H9 (cell line): ENCODE data around the gene CRABP2. TPM values are rescaled to one million over a fixed set of nuclear protein-coding genes. Genes with fewer than 3 reads are reported as not detected.

Source experiments
- DNase-seq: peaks from one replicate; pipeline ENCODE4 v3.0.0-alpha.2; 2017
- H2AFZ ChIP-seq: one replicate; pipeline ENCODE4 v1.6.1; 2013; ENCODE audit warnings: mild to moderate bottlenecking, low read length, control low read depth, moderate library complexity
- H2AK5ac ChIP-seq: 2 replicates; pipeline ENCODE4 v1.6.1; 2013; ENCODE audit warnings: low read length, control low read depth, mixed read lengths; ENCODE audit not compliant: insufficient read length
- H2BK120ac ChIP-seq: one replicate; pipeline ENCODE4 v1.6.1; 2013; ENCODE audit warnings: low read depth, mild to moderate bottlenecking, low read length, control low read depth, inconsistent platforms; ENCODE audit not compliant: poor library complexity, severe bottlenecking
- H2BK12ac ChIP-seq: 2 replicates; pipeline ENCODE4 v1.6.1; 2013; ENCODE audit warnings: low read length, control low read depth, mixed read lengths, low read depth; ENCODE audit not compliant: insufficient read length
- H2BK15ac ChIP-seq: 2 replicates; pipeline ENCODE4 v1.6.1; 2013; ENCODE audit warnings: low read depth, low read length, control low read depth
- H2BK20ac ChIP-seq: one replicate; pipeline ENCODE4 v1.6.1; 2013; ENCODE audit warnings: low read depth, mild to moderate bottlenecking, low read length, control low read depth, inconsistent platforms; ENCODE audit not compliant: poor library complexity, severe bottlenecking
- H2BK5ac ChIP-seq: 2 replicates; pipeline ENCODE4 v1.6.1; 2013; ENCODE audit warnings: low read length, control low read depth, mixed read lengths; ENCODE audit not compliant: insufficient read length
- H3K14ac ChIP-seq: 2 replicates; pipeline ENCODE4 v1.6.1; 2013; ENCODE audit warnings: low read length, control low read depth; ENCODE audit not compliant: insufficient read depth
- H3K18ac ChIP-seq: 2 replicates; pipeline ENCODE4 v1.6.1; 2013; ENCODE audit warnings: low read depth, mild to moderate bottlenecking, mixed read lengths, low read length, control low read depth; ENCODE audit not compliant: insufficient read length
- H3K23ac ChIP-seq: 2 replicates; pipeline ENCODE4 v1.6.1; 2013; ENCODE audit warnings: low read length, control low read depth, mixed read lengths, low read depth; ENCODE audit not compliant: insufficient read length
- H3K23me2 ChIP-seq: 2 replicates; pipeline ENCODE4 v1.6.1; 2013; ENCODE audit warnings: low read depth, mild to moderate bottlenecking, mixed read lengths, low read length, control low read depth; ENCODE audit not compliant: insufficient read length, poor library complexity, severe bottlenecking
- H3K27ac ChIP-seq: 2 replicates; pipeline ENCODE4 v1.5.1; 2013; ENCODE audit warnings: low read length, control low read depth, mixed read lengths, low read depth; ENCODE audit not compliant: insufficient read length
- H3K27me3 ChIP-seq: 2 replicates; pipeline ENCODE4 v1.6.1; 2013; ENCODE audit warnings: low read length, control low read depth, inconsistent platforms; ENCODE audit not compliant: insufficient read depth
- H3K4ac ChIP-seq: 2 replicates; pipeline ENCODE4 v1.6.1; 2013; ENCODE audit warnings: low read depth, mild to moderate bottlenecking, control low read depth, inconsistent platforms, low read length, moderate library complexity
- H3K4me1 ChIP-seq: 2 replicates; pipeline ENCODE4 v1.6.1; 2013; ENCODE audit warnings: low read length, control low read depth, inconsistent platforms; ENCODE audit not compliant: insufficient read depth
- H3K4me2 ChIP-seq: 2 replicates; pipeline ENCODE4 v1.6.1; 2013; ENCODE audit warnings: low read length, control low read depth, mixed read lengths; ENCODE audit not compliant: insufficient read length, insufficient read depth
- H3K56ac ChIP-seq: 2 replicates; pipeline ENCODE4 v1.6.1; 2013; ENCODE audit warnings: low read depth, mild to moderate bottlenecking, mixed read lengths, low read length, control low read depth; ENCODE audit not compliant: insufficient read length
- H3K79me1 ChIP-seq: 2 replicates; pipeline ENCODE4 v1.6.1; 2013; ENCODE audit warnings: low read depth, mild to moderate bottlenecking, moderate library complexity, low read length, control low read depth, inconsistent platforms; ENCODE audit not compliant: insufficient read depth, poor library complexity, severe bottlenecking
- H3K79me2 ChIP-seq: 2 replicates; pipeline ENCODE4 v1.6.1; 2013; ENCODE audit warnings: low read length, control low read depth, inconsistent platforms; ENCODE audit not compliant: insufficient read depth
- H3K9ac ChIP-seq: 2 replicates; pipeline ENCODE4 v1.6.1; 2013; ENCODE audit warnings: low read length, control low read depth, mixed read lengths; ENCODE audit not compliant: insufficient read length; ENCODE audit errors: extremely low read depth
- H3K9me3 ChIP-seq: one replicate; pipeline ENCODE4 v1.6.1; 2013; ENCODE audit warnings: low read depth, low read length, inconsistent platforms; ENCODE audit not compliant: control insufficient read depth
- H3T11ph ChIP-seq: one replicate; pipeline ENCODE4 v1.6.1; 2013; ENCODE audit warnings: mild to moderate bottlenecking, low read length, control low read depth, inconsistent platforms
- H4K20me1 ChIP-seq: one replicate; pipeline ENCODE4 v1.6.1; 2013; ENCODE audit not compliant: control insufficient read depth, insufficient read length, insufficient read depth
- H4K5ac ChIP-seq: 2 replicates; pipeline ENCODE4 v1.6.1; 2013; ENCODE audit warnings: low read depth, mild to moderate bottlenecking, mixed read lengths, low read length, control low read depth; ENCODE audit not compliant: insufficient read length
- H4K8ac ChIP-seq: replicated peaks from 2 replicates; pipeline ENCODE4 v1.6.1; 2013; ENCODE audit warnings: low read length, control low read depth, mixed read lengths, low read depth; ENCODE audit not compliant: insufficient read length
- H4K91ac ChIP-seq: 2 replicates; pipeline ENCODE4 v1.6.1; 2013; ENCODE audit warnings: low read depth, mild to moderate bottlenecking, moderate library complexity, mixed read lengths, low read length, control low read depth; ENCODE audit not compliant: insufficient read length
- H3K27ac Mint-ChIP-seq, 3 experiments: 2 replicates in 2 of 3; 3 replicates in 1 of 3; pipeline ENCODE4 v1.8.0; 2020 to 2021; ENCODE audit warnings: mixed read lengths in 3 of 3, mild to moderate bottlenecking in 1 of 3, moderate library complexity in 1 of 3
- H3K27me3 Mint-ChIP-seq: 2 replicates; pipeline ENCODE4 v1.8.0; 2021; ENCODE audit warnings: low read depth, mild to moderate bottlenecking, moderate library complexity, mixed read lengths
- H3K36me3 Mint-ChIP-seq, 3 experiments: 2 replicates in 2 of 3; 3 replicates in 1 of 3; pipeline ENCODE4 v1.8.0; 2020 to 2021; ENCODE audit warnings: low read depth in 3 of 3, mixed read lengths in 3 of 3; ENCODE audit not compliant: insufficient read depth in 1 of 3
- H3K4me1 Mint-ChIP-seq, 2 experiments: 2 replicates each; pipeline ENCODE4 v1.8.0; 2020; ENCODE audit warnings: mixed read lengths in 2 of 2
- H3K4me3 Mint-ChIP-seq, 2 experiments: 2 replicates in 1 of 2; 3 replicates in 1 of 2; pipeline ENCODE4 v1.8.0; 2020 to 2021; ENCODE audit warnings: mild to moderate bottlenecking in 2 of 2, mixed read lengths in 2 of 2, moderate library complexity in 1 of 2
- H3K9me3 Mint-ChIP-seq, 2 experiments: 2 replicates in 1 of 2; 3 replicates in 1 of 2; pipeline ENCODE4 v1.8.0; 2020; ENCODE audit warnings: mild to moderate bottlenecking in 2 of 2, mixed read lengths in 2 of 2, moderate library complexity in 1 of 2
- WGBS: extraction: QIAGEN DNeasy Blood & Tissue Kit; methylation state at CpG from one replicate; pipeline ENCODE4 v1.1.7; 2013; ENCODE audit warnings: missing lambda C conversion rate, low lambda C conversion rate, mixed read lengths; ENCODE audit not compliant: insufficient read length; ENCODE audit errors: extremely low coverage; 5-methylcytosine and 5-hydroxymethylcytosine counted together
- total RNA-seq: library from RNA; stranded (reverse); gene quantifications from 2 replicates; pipeline ENCODE4 v1.2.1, GENCODE V29; 2021
- TF ChIP-seq, protein P1 (sequence below): fragments of 200-600 bp; sonication (generic); conservative IDR thresholded peaks from 3 replicates; pipeline ENCODE4 v1.8.0; 2021; ENCODE audit warnings: antibody characterized with exemption, mild to moderate bottlenecking

CRABP2 gene
- total RNA-seq, 1 experiment from 2014 or later, result 184 TPM

DNA sequence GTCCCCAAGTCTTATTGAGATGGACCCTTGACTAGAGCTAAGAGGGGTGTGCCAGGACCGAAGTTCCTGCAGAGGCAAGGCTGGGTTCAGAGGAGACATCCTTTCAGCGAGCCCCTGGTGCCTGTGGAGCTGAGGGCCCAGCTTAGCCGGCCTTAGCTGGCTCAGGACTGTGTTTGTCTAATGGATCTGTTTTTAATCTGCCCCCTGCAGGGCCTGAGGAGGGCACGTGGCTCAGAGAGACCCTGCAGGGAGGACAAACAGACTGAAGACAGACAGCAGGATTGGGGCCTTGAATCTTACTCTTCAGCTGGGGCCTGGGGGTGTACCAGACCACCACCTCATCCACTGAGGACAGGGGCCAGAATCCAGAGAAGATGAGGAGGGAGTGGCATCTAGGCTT, 1.6 kb downstream of the CRABP2 start:
- DNase-seq, result no peak
- Histone ChIP-seq H3K9ac (no peak overlapping the region), H3K79me1 (no peaks in the 10 kb centered on the region), H4K91ac (no peak overlapping the region), H3K23ac (no peak overlapping the region), H2BK12ac (no peak overlapping the region), H2BK20ac (no peak overlapping the region), H3K14ac (no peak overlapping the region), H3K27me3 (peaks cover 3% of the 10 kb centered on the region; the same call in 1 of the 2 replicates), H3K27ac (no peak overlapping the region), H3K18ac (no peak overlapping the region), H3K9me3 (no peaks in the 10 kb centered on the region), H2BK5ac (no peak overlapping the region), H2BK15ac (no peak overlapping the region), H4K8ac (no peak overlapping the region), H3K4ac (no peak overlapping the region), H3K56ac (no peak overlapping the region), H3K79me2 (no peaks in the 10 kb centered on the region), H3K4me1 (peaks cover 8% of the 10 kb centered on the region; the same call in 1 of the 2 replicates), H3K4me2 (peak overlapping the region; percentile 83), H4K5ac (no peak overlapping the region), H2BK120ac (no peak overlapping the region), H3T11ph (no peak overlapping the region), H3K23me2 (peaks cover 39% of the 10 kb centered on the region), H2AFZ (no peak overlapping the region), H2AK5ac (no peak overlapping the region), H4K20me1 (no peaks in the 10 kb centered on the region)
- Mint-ChIP-seq H3K4me3 (peak overlapping the region; percentile 74 to 91), H3K4me1 (peaks cover 50 to 57% of the 10 kb centered on the region in 2 experiments), H3K27me3 (peaks cover 38% of the 10 kb centered on the region), H3K27ac (no peak overlapping the region; a peak in 1 of 7 replicates), H3K9me3 (no peaks in the 10 kb centered on the region; a peak in 1 of 5 replicates), H3K36me3 (peaks cover 14 to 39% (median 28%) of the 10 kb centered on the region in 3 experiments)
- TF ChIP-seq, protein P1, sequence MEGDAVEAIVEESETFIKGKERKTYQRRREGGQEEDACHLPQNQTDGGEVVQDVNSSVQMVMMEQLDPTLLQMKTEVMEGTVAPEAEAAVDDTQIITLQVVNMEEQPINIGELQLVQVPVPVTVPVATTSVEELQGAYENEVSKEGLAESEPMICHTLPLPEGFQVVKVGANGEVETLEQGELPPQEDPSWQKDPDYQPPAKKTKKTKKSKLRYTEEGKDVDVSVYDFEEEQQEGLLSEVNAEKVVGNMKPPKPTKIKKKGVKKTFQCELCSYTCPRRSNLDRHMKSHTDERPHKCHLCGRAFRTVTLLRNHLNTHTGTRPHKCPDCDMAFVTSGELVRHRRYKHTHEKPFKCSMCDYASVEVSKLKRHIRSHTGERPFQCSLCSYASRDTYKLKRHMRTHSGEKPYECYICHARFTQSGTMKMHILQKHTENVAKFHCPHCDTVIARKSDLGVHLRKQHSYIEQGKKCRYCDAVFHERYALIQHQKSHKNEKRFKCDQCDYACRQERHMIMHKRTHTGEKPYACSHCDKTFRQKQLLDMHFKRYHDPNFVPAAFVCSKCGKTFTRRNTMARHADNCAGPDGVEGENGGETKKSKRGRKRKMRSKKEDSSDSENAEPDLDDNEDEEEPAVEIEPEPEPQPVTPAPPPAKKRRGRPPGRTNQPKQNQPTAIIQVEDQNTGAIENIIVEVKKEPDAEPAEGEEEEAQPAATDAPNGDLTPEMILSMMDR, result no peak
- no CpG with 5 or more reads among the region's 4 CpGs for WGBS
